Measurements from ENCODE around the gene SPESP1. TPM values are rescaled to one million over a fixed set of nuclear protein-coding genes. Genes with fewer than 3 reads are reported as not detected.

SPESP1 gene
- total and polyA plus RNA-seq, 2 donors (not counting 1 experiment from before 2014, with no cell fraction given) = 0.13 to 1.1 TPM

GRCh38 chr15:68939501-68939900 is 9.2 kb downstream of the SPESP1 start:
- H3K79me2 ChIP-seq (ENCODE audit: control insufficient read depth, insufficient read depth, low read length) = no peaks in the 10 kb centered on the region
- no peak overlapping the region for H3K4me3 ChIP-seq (ENCODE audit: control extremely low read depth in 1 of 5, extremely low read depth in 1 of 5, insufficient read depth in 1 of 5, low read depth in 2 of 5, low read length in 4 of 5)
- no peaks in the 10 kb centered on the region for H3K9me3 Mint-ChIP-seq (ENCODE audit: insufficient read depth)
- H3K36me3 ChIP-seq (replicated peaks in 1 of 2; ENCODE audit: control extremely low read depth in 1 of 2, control insufficient read depth in 1 of 2, extremely low read depth in 1 of 2, insufficient read depth in 2 of 2, low read length in 1 of 2) = no peaks in the 10 kb centered on the region
- no peak overlapping the region for H3K27ac Mint-ChIP-seq
- no peak overlapping the region for H3K9ac ChIP-seq (ENCODE audit: low read length)
- CTCF ChIA-PET = interaction anchor here (1.7 kb wide), 1 partner anchor 16 kb away, joined by 3 read pairs; no protein-coding TSS in a partner anchor
- no peak for DNase-seq
- no peaks in the 10 kb centered on the region for H4K20me1 ChIP-seq (ENCODE audit: control insufficient read depth, insufficient read depth, low read length, poor library complexity, severe bottlenecking)
- no peak for ATAC-seq (ENCODE audit: low read depth)
- 86% methylated on average over 1 of the region's 1 CpG for WGBS (ENCODE audit: insufficient coverage)
- intact Hi-C loops (cut with micrococcal nuclease) = no loop called here
- no peak overlapping the region for H3K4me3 Mint-ChIP-seq
- no peak overlapping the region for H3K27ac ChIP-seq (ENCODE audit: low read length in 2 of 2)
- H3K4me1 ChIP-seq (ENCODE audit: control insufficient read depth in 2 of 2, insufficient read depth in 2 of 2, low read length in 2 of 2) = no peaks in the 10 kb centered on the region
- H3K27me3 Mint-ChIP-seq = peaks cover 20% of the 10 kb centered on the region
- H3K4me1 Mint-ChIP-seq = no peaks in the 10 kb centered on the region
- TF ChIP-seq, protein P1, sequence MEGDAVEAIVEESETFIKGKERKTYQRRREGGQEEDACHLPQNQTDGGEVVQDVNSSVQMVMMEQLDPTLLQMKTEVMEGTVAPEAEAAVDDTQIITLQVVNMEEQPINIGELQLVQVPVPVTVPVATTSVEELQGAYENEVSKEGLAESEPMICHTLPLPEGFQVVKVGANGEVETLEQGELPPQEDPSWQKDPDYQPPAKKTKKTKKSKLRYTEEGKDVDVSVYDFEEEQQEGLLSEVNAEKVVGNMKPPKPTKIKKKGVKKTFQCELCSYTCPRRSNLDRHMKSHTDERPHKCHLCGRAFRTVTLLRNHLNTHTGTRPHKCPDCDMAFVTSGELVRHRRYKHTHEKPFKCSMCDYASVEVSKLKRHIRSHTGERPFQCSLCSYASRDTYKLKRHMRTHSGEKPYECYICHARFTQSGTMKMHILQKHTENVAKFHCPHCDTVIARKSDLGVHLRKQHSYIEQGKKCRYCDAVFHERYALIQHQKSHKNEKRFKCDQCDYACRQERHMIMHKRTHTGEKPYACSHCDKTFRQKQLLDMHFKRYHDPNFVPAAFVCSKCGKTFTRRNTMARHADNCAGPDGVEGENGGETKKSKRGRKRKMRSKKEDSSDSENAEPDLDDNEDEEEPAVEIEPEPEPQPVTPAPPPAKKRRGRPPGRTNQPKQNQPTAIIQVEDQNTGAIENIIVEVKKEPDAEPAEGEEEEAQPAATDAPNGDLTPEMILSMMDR (IDR thresholded peaks at IDR 0.05) = no peak
- no peak for TF ChIP-seq EZH2 (IDR thresholded peaks at IDR 0.05; ENCODE audit: borderline replicate concordance, insufficient read depth, low read depth, low read length, poor library complexity, severe bottlenecking)
- POLR2A ChIA-PET = no interaction called here
- no peak overlapping the region for H2AFZ ChIP-seq (ENCODE audit: insufficient read depth, low read depth, low read length, poor library complexity, severe bottlenecking)
- no peak overlapping the region for H3K4me2 ChIP-seq (replicated peaks; ENCODE audit: low read depth, low read length, poor library complexity, severe bottlenecking)
- no peaks in the 10 kb centered on the region for H3K9me3 ChIP-seq (ENCODE audit: control extremely low read depth in 1 of 3, control insufficient read depth in 2 of 3, insufficient read depth in 1 of 3, low read length in 2 of 3)
- peaks cover 0 to 8% (median 0%) of the 10 kb centered on the region in 4 experiments for H3K27me3 ChIP-seq (replicated peaks in 1 of 4; ENCODE audit: control extremely low read depth in 1 of 4, control insufficient read depth in 3 of 4, insufficient read depth in 4 of 4, low read length in 3 of 4)

- Histone ChIP-seq H3K4me1 (ENCODE audit: control insufficient read depth in 2 of 2, insufficient read depth in 2 of 2, low read length in 2 of 2) (no peaks in the 10 kb centered on the region), H3K4me2 (replicated peaks; ENCODE audit: low read depth, low read length, poor library complexity, severe bottlenecking) (no peak overlapping the region), H3K36me3 (replicated peaks in 1 of 2; ENCODE audit: control extremely low read depth in 1 of 2, control insufficient read depth in 1 of 2, extremely low read depth in 1 of 2, insufficient read depth in 2 of 2, low read length in 1 of 2) (no peaks in the 10 kb centered on the region), H3K27me3 (replicated peaks in 1 of 4; ENCODE audit: control extremely low read depth in 1 of 4, control insufficient read depth in 3 of 4, insufficient read depth in 4 of 4, low read length in 3 of 4) (peaks cover 0 to 10% (median under 1%) of the 10 kb centered on the region in 4 experiments), H2AFZ (ENCODE audit: insufficient read depth, low read depth, low read length, poor library complexity, severe bottlenecking) (no peak overlapping the region), H3K9me3 (ENCODE audit: control extremely low read depth in 1 of 3, control insufficient read depth in 2 of 3, insufficient read depth in 1 of 3, low read length in 2 of 3) (peaks cover 0 to 3% (median 1%) of the 10 kb centered on the region in 3 donors), H3K27ac (ENCODE audit: low read length in 2 of 2) (no peak overlapping the region), H3K9ac (ENCODE audit: low read length) (no peak overlapping the region), H3K79me2 (ENCODE audit: control insufficient read depth, insufficient read depth, low read length) (no peaks in the 10 kb centered on the region), H4K20me1 (ENCODE audit: control insufficient read depth, insufficient read depth, low read length, poor library complexity, severe bottlenecking) (no peaks in the 10 kb centered on the region), H3K4me3 (ENCODE audit: control extremely low read depth in 1 of 5, extremely low read depth in 1 of 5, insufficient read depth in 1 of 5, low read depth in 2 of 5, low read length in 4 of 5) (no peak overlapping the region)
- Mint-ChIP-seq H3K4me3 (no peak overlapping the region), H3K27ac (no peak overlapping the region), H3K9me3 (ENCODE audit: insufficient read depth) (no peaks in the 10 kb centered on the region), H3K4me1 (no peaks in the 10 kb centered on the region), H3K27me3 (peaks cover 7% of the 10 kb centered on the region)
- intact Hi-C loops (cut with micrococcal nuclease) = no loop called here
- ATAC-seq (ENCODE audit: low read depth) = no peak
- no peak for DNase-seq
- no peak for TF ChIP-seq EZH2 (IDR thresholded peaks at IDR 0.05; ENCODE audit: borderline replicate concordance, insufficient read depth, low read depth, low read length, poor library complexity, severe bottlenecking)
- TF ChIP-seq, protein P1 (IDR thresholded peaks at IDR 0.05) = no peak
- ChIA-PET POLR2A (no interaction called here), CTCF (no interaction called here)
- WGBS (ENCODE audit: insufficient coverage) = 94% methylated on average over 4 of the region's 4 CpGs
Observed at GRCh38 chr15:68951813-68952212, 21.5 kb downstream of the SPESP1 start.

Measured in B cell (primary cell).